GM18951 (cell line): ENCODE data around the gene ADK.
"Not testable (repeated sequence)": the region's sequence is repeated elsewhere in the genome, so short reads cannot be mapped to it uniquely, and the experiment has no call there.

Experiments used
- POLR2A ChIP-seq: IDR thresholded peaks from 4 replicates; pipeline ENCODE4 v1.6.1; 2011; ENCODE audit warnings: mild to moderate bottlenecking; ENCODE audit not compliant: insufficient read length, insufficient read depth; ENCODE audit errors: extremely low read depth
- in situ Hi-C: fragments of 300-500 bp; cut with MboI; formaldehyde crosslinking; loops from one replicate; pipeline ENCODE4 v1.12.0; 2022; ENCODE audit warnings: low sequenced_read_pairs, mixed read lengths, inconsistent platforms; ENCODE audit not compliant: unreplicated experiment

The ADK gene

GRCh38 chr10:74177140-74177677 lies 26.2 kb downstream of the ADK start:
- in situ Hi-C loops, result no loop called here
- no peak for TF ChIP-seq POLR2A

- no peak for TF ChIP-seq POLR2A
- in situ Hi-C loops, result no loop called here
Observed at GRCh38 chr10:74178042-74178791, 27.2 kb downstream of the ADK start.

- in situ Hi-C loops, result no loop called here
- TF ChIP-seq POLR2A, result no peak
Observed at GRCh38 chr10:74179111-74179710, 28.2 kb downstream of the ADK start.

- no peak for TF ChIP-seq POLR2A
- in situ Hi-C loops, result no loop called here
Observed at GRCh38 chr10:74186678-74187077, 35.7 kb downstream of the ADK start.

GRCh38 chr10:74187237-74187636 lies 36.2 kb downstream of the ADK start:
- in situ Hi-C loops, result no loop called here
- no peak for TF ChIP-seq POLR2A

DNA sequence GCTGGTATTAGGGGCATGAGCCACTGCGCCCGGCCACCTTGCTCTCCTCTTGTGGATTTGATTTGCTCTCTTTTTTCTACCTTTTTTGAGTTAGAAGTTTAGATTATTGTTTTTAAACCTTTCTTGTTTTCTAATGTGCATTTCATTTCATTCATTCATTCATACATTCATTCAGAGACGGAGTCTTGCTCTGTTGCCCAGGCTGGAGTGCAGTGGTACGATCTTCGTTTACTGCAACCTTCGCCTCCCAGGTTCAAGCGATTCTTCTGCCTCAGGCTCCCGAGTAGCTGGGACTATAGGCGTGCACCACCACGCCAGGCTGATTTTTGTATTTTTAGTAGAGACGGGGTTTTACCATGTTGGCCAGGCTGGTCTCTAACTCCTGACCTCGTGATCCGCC lies 37.6 kb downstream of the ADK start:
- in situ Hi-C loops, result not testable (repeated sequence)

DNA sequence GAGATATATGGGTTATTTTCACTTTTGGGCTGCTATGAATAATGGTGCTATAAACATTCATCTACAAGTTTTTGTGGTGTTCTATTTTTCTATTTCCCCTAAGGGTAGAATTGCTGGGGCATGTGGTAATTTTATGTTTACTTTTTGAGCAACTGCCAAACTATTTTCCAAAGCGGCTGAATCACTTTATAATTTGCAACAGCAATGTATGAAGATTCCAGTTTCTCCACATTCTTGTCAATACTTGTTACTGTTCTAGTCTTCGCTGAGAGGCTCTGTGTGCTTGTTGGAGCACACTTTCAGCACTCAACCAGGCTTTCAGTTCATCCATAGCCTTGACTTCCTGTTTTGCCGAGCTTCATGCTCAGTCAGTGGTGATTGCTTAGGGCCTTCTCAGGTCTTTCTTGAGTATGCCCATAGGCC lies 39.0 kb downstream of the ADK start:
- no peak for TF ChIP-seq POLR2A
- in situ Hi-C loops, result no loop called here

- in situ Hi-C loops, result no loop called here
- TF ChIP-seq POLR2A, result no peak
Observed at GRCh38 chr10:74190494-74190893, 39.5 kb downstream of the ADK start.

GRCh38 chr10:74194545-74194944 lies 43.5 kb downstream of the ADK start:
- no peak for TF ChIP-seq POLR2A
- in situ Hi-C loops, result no loop called here

GRCh38 chr10:74194999-74195398 lies 44.0 kb downstream of the ADK start:
- no peak for TF ChIP-seq POLR2A
- in situ Hi-C loops, result no loop called here

DNA sequence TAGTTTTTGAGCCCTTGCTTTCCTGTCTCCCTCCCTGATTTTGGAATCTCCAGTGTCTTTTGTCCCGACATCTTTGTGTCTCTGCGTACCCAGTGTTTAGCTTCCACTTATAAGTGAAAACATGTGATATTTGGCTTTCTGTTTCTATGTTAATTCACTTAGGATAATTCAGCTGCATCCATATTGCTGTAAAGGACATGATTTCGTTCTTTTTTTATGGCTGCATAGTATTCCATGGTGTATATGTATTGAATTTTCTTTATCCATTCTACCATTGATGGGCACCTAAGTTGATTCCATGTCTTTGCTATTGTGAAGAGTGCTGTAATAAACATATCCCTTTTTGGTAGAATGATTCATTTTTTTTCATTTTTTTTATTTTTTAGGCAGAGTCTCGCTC lies 48.3 kb downstream of the ADK start:
- TF ChIP-seq POLR2A, result no peak
- in situ Hi-C loops, result no loop called here

DNA sequence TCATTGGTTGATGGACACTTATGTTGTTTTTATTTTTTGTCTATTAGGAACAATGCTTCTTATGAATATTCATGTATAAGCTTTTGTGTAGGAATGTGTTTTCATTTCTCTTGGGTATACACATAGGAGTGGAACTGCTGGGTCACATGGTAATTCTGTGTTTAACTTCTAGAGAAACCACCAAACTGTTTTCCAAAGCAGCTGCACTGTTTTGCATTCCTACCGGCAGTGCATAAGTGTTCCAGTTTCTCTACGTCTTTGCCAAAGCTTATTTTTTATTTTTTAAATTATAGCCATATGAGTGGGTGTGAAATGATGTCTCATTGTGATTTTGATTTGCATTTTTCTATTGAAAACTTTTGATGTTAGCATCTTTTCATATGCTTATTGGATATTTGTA lies 51.3 kb downstream of the ADK start:
- no peak for TF ChIP-seq POLR2A
- in situ Hi-C loops, result no loop called here

DNA sequence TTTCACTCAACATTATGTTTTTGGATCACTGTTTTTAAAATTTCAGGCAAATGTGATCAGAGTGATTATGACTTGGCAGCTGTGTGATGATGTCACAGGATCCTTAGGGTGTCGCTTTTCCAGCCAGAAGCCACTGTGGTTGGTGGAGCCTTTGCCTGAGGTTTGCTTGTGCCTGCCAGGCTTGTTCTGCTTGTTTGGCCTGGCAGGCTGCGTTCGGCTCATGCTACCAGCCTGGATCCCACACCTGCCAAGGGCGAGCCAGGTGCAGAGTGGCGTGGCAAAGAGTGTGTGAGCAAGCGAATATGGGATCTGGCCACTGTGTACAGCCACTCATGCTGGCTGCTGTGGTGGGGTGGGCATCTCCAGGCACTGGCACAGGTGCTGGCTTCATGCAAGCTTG lies 55.7 kb downstream of the ADK start:
- no peak for TF ChIP-seq POLR2A
- in situ Hi-C loops, result no loop called here

DNA sequence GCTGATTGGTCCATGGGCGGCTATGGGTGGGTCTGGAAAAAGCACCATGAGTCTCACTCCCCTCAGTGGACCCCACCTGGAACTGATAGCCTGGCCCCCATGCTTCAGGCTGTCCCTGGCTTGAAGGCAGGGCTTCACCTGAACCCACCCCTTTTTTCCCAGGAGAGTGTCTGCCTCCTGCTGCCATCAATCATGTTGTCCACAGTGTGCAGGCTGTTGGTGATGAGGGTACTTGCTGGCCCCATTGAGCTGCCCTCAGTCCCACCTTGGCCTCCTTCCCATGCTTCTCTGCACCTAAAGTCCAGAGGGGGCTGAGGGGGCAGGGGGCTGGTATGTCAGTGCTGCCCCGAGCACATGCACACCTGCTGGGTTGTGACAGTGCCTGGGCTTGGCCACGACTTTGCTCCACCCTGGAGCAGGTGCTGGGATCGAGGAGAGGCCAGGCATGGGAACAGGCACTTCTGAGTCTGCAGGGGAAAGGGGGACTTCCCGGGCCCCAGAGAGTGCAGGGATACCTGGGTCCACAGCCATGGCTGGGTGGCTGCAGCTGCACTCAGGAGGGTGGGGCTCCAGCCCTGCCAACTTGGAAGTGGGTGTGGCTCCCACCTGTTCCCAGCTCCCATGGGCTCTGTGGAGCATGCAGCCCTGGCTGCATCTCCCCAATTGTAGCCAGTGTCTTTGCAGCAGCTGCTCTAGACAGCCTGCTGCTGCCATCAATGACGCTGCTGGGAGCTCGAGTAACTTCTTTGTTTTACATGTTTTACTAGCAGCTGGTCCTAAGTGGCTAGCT lies 56.9 kb downstream of the ADK start:
- in situ Hi-C loops, result no loop called here
- no peak for TF ChIP-seq POLR2A

DNA sequence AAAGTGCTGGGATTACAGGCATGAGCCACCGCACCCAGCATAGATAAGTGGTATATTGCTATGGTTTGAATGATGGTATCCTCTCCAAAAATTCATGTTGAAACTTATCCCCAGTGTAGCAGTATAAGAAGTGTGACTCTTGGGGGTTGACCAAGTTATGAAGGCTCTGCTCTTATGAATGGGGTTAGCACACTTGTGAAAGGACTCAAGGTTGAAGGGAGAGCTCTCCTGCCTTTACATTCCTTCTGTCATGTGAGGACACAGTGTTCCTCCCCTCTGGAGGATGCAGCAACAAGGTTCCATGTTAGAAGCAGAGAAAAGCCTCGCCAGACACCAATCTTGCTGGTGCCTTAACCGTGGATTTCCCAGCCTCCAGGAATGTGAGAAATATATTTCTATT lies 58.0 kb downstream of the ADK start:
- TF ChIP-seq POLR2A, result no peak
- in situ Hi-C loops, result no loop called here
